GM12891 (cell line): Measurements from ENCODE around the gene NEB.

ENCODE experiments used
- POLR2A ChIP-seq: IDR thresholded peaks from 2 replicates; pipeline ENCODE4 v1.6.1; 2011; ENCODE audit warnings: low read depth, low read length, control low read depth
- POLR2AphosphoS5 ChIP-seq: IDR thresholded peaks from 2 replicates; pipeline ENCODE4 v1.6.1; 2011; ENCODE audit warnings: low read depth, low read length, control low read depth
- POU2F2 ChIP-seq: IDR thresholded peaks from 2 replicates; pipeline ENCODE4 v1.6.1; 2011; ENCODE audit warnings: low read depth, mild to moderate bottlenecking, control low read depth, low read length, moderate library complexity
- TAF1 ChIP-seq: IDR thresholded peaks from 2 replicates; pipeline ENCODE4 v1.6.1; 2011; ENCODE audit warnings: low read depth, low read length, control low read depth

GRCh38 chr2:151682459-151683003 is 51.7 kb downstream of the NEB start:
- TF ChIP-seq POLR2A: no peak
- no peak for TF ChIP-seq POLR2AphosphoS5
- TF ChIP-seq TAF1: no peak
- no peak for TF ChIP-seq POU2F2
